Suprapubic skin (tissue), 4 donors: ENCODE data around the gene NLN.

Experiments used
- CTCF ChIP-seq, 2 donors: fragments of 200-600 bp in 1 of 2; fragments of 450-650 bp in 1 of 2; sonication (generic) in 1 of 2; IDR thresholded peaks; one replicate each; pipeline ENCODE4 v1.5.1; 2016 to 2019; ENCODE audit warnings: antibody characterized with exemption in 2 of 2, mild to moderate bottlenecking in 1 of 2, moderate library complexity in 1 of 2
- POLR2A ChIP-seq, 2 donors: fragments of 450-650 bp; IDR thresholded peaks; one replicate each; pipeline ENCODE4 v1.6.1; 2017; ENCODE audit warnings: antibody characterized with exemption in 2 of 2, mild to moderate bottlenecking in 2 of 2, moderate library complexity in 2 of 2
- POLR2AphosphoS5 ChIP-seq, 3 donors: sonication (generic); formaldehyde crosslinking; IDR thresholded peaks; one replicate each; pipeline ENCODE4 v1.6.1; 2017; ENCODE audit warnings: antibody characterized with exemption in 3 of 3

DNA sequence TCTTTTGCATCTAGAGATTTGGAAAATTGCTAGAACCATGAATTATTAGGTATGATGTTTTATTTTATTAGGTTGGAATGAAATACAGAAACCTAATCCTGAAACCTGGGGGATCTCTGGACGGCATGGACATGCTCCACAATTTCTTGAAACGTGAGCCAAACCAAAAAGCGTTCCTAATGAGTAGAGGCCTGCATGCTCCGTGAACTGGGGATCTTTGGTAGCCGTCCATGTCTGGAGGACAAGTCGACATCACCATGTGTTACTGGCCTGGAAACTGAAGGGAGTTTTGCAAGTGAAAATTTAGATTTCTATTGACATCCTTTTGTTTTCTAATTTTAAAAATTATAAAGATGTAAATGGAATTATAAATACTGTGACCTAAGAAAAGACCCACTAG is 100.7 kb downstream of the NLN start:
- no peak for TF ChIP-seq CTCF (IDR thresholded peaks at IDR 0.05)
- no peak for TF ChIP-seq POLR2A (IDR thresholded peaks at IDR 0.05)
- no peak for TF ChIP-seq POLR2AphosphoS5 (IDR thresholded peaks at IDR 0.05)
